HG03575 (cell line): ENCODE measurements around the gene KRTAP26-1.

ENCODE experiments used
- ATAC-seq: cut with Tn5 transposase; IDR thresholded peaks from one replicate; pipeline ENCODE4 v1.9.1; 2021; ENCODE audit not compliant: unreplicated experiment, insufficient number of reproducible peaks, low FRiP score; ENCODE audit errors: extremely low read depth

KRTAP26-1 gene

GRCh38 chr21:30289215-30289614 is 30.9 kb downstream of the KRTAP26-1 start, which contains the start of gene KRTAP25-1:
Gene KRTAP25-1, minus strand, starts transcription at chr21:30289514. Its CDS starts 24 bp downstream, at chr21:30289490.
- no peak for ATAC-seq

DNA sequence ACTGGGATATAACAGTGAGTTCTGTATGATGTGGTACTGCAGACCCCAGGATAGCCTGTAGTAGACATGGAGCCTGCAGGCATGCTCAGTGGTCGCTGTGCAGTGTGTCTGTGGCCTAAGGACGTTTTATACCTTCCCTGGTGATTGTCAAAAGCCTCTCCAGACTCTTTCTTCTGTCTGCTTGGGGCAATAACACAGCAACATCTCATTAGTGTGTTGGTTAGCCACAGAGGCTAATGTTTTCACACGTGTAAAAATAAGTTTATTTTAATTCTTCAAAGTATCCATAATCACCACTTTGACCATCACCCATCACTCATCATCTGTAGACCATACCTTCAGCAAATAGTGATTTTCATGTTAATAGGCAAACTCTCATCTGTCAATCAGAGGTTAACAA is 37.3 kb downstream of the KRTAP26-1 start, which contains the start of gene KRTAP24-1:
KRTAP24-1 (minus strand) TSS at position 101 of the 400 bp plus-strand sequence; CDS start at position 83, 18 bp downstream.
- ATAC-seq = no peak

DNA sequence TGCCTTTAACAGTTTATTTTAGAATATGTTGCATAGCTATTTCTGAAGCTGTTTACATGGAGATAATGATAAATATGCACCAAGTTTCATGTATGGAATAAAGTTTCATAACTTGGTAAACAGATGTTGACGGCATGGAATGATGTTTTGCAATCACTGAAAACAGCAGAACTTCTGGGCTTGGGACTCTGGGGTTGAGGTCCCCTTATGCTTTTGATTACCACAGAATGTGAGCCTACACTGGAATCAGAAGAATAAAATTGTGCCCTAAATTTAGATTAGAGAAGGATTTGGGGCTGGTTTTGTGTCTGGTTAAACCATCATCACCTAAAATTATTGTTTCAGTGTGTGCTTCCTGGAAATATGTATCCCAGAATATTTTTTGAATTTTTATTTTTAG is 48.5 kb downstream of the KRTAP26-1 start:
- ATAC-seq = no peak

GRCh38 chr21:30271156-30271555 is 49.0 kb downstream of the KRTAP26-1 start:
- ATAC-seq = no peak

GRCh38 chr21:30269803-30270530 is 50.1 kb downstream of the KRTAP26-1 start:
- ATAC-seq = no peak
